Astrocyte of the hippocampus (primary cell): ENCODE measurements around the gene PPP1R9A.
"Not testable (repeated sequence)": the region's sequence is repeated elsewhere in the genome, so short reads cannot be mapped to it uniquely, and the experiment has no call there.

Source experiments
- DNase-seq: peaks from one replicate; pipeline ENCODE4 v3.0.0; 2011; ENCODE audit warnings: low read depth, low spot score

The PPP1R9A gene

DNA sequence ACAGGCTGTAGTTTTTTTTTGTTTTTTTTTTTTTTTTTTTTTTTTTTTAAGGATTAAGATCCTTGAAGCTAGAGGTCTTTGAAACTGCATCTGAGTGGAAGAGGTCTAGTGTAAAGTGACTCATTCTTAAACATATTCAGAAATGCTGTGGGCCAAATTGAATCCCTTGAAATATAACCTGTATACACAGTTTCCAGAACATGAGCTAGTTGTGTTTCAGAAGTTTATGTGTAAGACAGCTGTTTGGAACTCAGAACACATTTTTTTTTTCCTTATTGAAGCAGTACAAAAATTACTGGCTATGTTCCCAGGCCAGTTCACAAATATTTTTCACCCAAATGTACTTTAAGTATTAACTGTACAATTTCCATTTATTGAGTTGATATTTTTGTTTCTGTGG lies 67.9 kb downstream of the PPP1R9A start:
- DNase-seq = peak; percentile 56

DNA sequence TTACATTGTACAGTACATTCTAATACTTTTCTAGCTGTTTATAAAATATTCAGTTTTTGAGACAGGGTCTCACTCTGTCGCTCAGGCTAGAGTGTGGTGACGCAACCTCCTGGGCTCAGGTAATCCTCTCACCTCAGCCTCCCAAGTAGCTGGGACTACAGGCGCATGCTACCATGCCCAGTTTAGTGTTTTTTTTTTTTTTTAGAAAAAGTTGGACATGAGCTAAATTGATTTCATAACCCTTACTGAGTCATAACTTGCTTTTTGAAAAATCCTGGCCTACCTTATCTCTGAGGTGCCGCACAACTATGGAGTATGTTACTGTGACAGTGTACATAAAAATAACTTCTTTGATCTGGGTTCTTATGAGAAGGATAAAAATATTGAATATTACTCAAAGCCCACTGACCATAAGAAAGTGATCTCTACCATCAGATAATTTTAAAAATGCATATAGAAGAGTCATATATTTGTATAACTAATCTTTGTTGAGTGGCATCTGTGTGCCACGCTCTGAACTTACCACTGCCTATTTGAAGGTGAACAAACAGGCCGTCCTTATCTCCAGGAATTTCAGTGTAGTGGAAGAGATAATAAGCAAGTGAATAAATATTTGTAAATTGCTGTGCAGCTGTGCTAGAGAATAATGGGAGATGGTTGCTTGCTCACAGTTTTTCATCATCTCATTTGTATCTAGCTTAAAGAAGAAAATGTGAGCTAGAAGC lies 73.2 kb downstream of the PPP1R9A start:
- DNase-seq = no peak

DNA sequence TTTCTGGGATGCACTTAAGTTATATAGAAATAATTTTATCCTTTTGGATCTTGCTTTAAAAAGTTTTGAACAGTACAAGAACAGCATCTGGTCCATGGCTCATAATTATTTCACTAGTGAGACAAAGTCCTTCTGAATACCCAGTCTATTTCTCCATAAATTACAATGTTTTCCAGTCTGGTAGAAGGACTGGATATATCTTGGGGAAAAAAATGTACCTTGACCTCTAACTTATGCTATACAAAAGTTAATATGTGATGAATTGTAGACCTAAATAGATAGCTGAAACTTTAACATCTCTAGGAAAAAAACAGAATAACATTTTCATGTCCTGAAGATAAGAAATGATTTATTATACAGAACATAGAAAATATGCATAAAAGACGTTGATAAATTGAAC lies 88.5 kb downstream of the PPP1R9A start:
- DNase-seq = no peak

DNA sequence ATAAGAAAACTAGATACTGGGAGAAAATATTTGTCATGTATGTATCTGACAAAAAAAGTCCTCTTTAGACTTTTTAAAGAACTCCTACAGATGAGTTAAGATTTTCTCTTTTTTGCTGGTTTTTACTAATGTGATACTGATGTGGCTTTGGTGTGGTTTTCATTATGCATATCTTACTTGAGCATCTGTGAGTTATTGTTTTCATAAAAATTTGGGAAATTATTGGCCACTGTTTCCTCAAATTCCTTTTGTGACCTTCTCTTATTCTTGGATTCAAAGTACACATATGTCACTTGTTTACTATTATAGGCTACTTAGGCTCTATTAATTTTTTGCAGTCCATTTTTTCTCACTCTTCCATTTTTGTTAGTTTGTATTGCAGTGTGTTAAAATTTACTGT lies 89.0 kb downstream of the PPP1R9A start:
- DNase-seq = no peak

DNA sequence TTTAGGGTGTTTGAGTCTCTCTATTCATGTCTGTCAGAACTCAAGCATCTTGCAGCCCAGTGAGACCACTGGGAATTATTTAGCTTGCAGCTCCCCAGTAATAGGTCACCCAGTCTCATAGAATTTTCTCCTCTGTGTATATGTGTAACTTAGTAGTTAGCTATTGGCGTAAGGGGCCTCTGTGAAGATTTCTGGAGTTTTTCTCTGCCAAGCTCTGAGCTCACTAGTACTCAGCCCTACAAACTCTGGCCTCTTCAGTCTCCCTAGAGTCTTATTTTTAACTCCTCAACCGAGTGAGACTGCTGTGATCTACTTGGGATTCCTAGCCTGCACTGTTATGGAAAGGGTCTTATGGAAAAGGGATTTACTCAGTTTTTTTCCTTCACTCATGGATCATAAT lies 90.2 kb downstream of the PPP1R9A start:
- no peak for DNase-seq

DNA sequence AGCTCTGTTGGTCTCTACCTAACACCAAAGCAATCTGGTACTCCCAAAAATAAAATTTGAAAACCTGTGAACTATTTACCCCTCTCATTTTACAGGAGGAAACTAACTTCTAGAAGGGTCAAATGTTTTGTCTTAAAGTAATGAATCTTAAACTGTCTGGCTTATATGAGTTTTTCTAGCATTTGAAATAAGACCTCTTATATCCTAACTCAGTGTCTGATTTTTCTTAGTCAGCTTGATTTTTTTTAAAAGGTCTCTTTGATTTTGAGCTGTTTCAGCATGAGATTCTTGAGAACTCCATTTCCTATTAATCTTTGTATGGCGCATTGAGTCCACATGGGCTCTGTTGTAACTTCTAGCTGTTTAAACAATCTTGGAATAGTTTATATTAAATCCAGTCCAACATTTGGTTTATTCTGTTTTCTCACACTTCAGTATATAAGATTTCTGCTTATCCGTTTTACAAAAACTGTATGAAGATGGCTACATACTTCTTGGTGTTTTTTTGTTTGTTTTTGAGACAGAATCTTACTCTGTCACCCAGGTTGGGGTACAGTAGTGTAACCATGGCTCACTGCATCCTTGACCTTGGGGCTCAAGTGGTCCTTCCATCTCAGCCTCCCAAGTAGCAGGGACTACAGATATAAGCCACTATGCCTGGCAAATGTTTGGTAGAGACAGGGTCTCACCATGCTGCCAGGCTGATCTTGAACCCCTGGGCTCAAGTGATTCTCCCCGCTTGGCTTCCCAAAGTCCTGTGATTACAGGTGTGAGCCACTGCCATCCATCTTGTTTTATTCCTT lies 91.1 kb downstream of the PPP1R9A start:
- no peak for DNase-seq

DNA sequence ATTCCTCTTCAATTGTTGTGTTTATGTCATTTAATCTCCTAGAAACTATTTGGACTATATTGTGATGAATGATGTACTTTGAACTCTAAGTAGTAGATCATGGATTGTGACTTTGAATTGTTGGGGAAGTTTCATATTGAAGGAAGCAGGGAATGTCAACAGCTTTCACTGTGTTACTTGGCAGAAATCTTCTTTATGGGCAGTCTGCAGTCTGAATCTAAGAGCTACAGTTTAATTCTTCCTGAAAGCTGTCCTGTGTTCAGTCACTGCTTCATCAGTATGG lies 91.6 kb downstream of the PPP1R9A start:
- DNase-seq = no peak

DNA sequence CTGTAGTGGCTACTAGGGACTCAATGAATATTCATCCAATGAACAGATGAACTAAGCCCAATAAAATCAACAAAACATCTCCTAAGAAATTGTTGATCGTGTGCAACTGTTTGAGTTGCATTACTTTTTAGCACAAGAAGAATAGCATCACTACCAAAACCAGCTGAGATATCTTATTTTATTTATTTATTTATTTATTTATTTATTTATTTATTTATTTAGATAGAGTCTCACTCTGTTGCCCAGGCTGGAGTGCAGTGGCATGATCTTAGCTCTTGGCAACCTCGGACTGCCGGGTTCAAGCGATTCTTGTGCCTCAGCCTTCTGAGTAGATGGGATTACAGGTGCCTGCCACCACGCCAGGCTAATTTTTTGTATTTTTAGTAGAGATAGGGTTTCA lies 92.2 kb downstream of the PPP1R9A start:
- not testable (repeated sequence) for DNase-seq

DNA sequence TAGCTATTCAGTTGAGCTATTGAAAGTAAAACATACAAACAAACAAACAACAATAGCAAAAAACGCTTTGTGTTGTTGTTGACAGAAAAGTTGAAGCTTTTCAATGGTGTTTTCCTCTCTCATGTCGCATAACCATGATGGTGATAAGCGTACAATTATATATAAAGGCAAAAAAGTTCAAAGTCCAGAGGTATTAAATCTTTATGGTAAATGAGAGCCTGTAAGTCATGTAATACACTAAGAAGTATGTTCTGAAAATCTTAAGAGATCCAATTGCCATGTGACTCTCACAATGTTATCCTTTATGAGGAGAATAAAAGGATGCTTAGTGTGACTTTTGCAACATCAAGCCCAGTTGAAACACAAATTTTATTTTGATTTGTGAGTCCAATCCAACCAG lies 93.9 kb downstream of the PPP1R9A start:
- DNase-seq = no peak

DNA sequence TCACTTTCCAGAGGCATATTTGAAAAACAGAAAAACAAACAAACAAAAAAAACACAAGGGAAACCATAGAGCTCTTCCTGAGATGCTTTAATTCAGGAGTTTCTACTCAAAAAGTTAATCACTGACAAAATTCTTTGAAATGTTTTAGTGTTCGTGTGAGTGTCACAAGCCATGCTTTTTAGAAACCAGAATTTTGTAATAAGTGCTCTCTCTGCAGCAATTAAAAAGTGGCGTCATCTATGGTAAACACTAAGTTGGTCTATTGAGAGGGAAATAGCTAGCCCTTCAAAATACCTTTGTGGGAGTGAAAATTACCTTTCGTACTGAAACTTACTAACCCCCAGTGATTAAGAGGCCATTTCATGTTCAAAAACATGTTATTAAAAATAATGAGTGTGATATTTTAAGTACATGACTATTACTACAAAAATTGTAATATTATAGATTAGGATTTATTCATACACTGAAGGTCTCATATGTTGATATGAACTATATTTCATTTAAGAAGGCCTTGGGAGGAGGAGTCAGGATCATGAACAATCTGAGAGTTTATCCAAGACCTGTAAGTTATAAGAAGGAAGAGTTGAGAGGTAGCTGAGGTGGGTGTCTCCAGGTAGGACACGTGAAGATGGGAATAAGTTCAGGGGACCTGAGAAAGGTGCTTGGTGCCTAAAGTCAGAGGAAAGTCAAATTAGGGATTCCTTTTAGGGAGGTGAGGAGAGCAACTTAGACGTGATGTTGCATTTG lies 94.6 kb downstream of the PPP1R9A start:
- no peak for DNase-seq

DNA sequence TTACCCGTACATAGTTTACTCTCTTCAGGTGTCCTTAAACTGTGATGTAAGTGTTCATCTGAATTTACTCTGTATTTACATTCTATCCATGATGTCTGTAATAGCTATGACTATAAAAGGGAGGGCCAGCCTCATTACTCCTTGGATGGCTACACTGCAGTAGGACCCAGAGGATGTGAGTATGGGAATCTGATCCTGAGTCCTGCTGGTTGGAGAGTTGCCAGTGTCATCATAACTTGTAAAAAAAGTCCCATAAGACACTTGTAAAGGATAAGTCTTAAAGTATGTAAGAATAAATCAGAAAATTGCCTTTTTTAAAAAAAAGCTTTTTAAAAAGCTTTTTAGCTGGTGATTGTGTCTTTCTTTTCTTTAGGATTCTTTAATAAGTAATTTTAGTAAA lies 95.4 kb downstream of the PPP1R9A start:
- no peak for DNase-seq

DNA sequence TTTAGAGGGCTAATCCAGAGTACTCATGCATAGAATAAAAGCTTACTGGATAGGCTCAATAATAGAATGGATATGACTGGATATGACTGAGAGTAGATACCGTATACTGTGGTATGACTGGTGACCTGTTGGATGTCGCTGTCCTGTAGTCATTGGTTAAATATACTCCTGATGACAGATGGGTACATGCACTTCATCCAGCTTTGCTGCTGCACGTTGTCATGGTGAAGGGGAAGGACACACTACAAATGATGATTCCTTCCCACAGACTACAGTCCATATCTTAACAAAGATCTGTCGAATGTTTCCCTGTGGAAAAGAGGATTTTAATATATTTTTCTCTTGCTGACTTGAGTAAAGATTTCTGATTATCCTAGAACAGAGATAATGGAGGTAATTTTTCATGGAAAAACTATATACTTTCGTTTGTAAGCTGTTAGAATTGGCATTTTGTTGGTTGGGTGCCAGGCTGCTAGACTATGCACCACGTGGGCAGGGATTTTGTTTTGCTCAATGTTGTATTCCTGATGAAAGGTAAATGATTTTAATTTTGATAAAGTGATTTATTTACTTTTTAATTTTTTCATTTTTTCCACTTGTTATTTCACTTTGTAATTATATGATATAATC lies 97.3 kb downstream of the PPP1R9A start:
- no peak for DNase-seq

DNA sequence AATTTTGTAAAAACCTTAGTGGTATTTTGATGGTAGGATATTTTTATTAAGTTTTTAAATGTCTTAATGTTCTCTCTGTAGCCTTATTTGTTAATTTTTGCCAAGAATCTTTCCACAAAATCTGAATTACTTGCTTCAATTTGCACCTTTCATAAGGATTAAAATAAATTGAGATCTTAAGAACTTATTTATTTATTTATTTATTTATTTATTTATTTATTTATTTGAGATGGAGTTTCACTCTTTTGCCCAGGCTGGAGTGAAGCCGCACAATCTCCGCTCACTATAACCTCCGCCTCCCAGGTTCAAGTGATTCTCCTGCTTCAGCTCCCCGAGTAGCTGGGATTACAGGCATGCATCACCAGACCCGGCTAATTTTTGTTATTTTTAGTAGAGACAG lies 98.6 kb downstream of the PPP1R9A start:
- DNase-seq = no peak

DNA sequence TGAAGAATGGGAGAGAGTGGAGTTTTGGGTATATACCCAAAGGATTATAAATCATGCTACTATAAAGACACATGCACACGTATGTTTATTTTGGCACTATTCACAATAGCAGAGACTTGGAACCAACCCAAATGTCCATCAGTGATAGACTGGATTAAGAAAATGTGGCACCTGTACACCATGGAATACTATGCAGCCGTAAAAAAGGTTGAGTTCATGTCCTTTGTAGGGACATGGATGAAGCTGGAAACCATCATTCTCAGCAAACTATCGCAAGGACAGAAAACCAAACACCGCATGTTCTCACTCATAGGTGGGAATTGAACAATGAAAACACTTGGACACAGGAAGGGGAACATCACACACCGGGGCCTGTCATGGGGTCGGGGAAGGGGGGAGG lies 101.4 kb downstream of the PPP1R9A start:
- not testable (repeated sequence) for DNase-seq

DNA sequence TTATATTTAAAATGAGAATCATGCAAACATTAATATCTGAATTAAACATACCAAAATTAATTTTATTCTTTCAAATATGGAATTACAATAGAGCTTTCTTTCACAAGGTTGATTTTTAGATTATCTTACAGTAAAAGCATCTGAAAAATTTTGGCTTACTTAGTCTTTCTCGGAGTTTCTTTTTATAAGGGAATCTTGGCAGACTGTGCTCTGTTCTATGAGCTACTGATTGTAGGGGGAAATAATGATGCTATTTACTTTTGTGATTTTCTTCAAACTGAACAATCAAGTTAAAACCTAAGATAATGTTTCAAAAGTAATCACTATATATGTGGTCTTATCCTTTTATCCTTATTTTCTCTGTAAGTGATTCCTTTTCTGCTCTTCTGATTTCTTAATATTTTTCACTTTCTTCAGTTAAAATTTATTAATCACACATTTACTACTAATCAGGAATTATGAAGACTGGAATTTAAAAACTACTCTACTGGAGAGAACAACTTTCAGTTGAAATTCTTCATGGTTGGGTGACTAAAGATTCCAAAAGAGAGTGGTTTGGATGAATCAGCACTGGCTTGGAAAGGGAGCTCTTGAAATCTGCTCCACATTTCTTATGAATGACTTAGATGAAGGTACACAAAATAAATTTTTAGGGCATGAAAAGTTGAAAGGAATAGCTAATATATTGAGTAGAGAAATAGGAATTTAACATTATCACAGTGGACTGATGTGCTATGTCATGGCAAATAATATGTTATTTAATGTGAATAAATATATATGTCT lies 103.9 kb downstream of the PPP1R9A start:
- peak; percentile 83 for DNase-seq

DNA sequence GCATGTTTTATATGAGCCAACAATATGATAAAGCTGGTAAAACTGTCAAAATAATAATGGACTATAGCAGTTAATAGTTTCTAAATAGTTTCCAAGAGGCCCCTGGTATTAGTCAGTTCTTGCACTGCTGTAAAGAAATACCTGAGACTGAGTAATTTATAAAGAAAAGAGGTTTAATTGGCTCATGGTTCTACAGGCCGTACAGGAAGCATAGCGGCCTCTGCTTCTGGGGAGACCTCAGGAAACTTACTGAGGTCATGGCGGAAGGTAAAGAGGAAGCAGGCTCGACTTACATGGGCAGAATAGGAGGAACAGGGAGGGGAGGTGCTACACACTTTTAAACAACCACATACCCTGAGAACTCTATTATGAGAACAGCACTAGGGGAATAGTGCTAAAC lies 104.6 kb downstream of the PPP1R9A start:
- DNase-seq = peak; percentile 34

DNA sequence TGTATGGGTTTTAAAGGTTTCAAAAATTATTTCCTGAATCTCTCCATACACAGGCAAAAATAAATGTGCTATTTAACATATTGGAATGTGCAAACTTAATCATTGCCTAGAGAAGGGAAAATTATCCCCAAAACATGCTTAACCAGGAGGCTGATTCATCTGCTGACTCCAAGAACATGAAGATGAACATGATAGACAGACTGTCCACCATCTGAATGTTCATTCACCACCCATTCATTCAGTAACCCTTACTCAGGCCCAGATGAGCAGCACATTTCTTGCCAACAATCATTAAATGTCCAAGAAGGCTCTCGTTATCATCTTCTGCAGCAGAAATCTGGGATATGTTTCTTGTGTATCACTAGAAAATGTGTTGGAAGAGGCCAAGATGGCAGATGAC lies 110.6 kb downstream of the PPP1R9A start:
- DNase-seq = no peak

DNA sequence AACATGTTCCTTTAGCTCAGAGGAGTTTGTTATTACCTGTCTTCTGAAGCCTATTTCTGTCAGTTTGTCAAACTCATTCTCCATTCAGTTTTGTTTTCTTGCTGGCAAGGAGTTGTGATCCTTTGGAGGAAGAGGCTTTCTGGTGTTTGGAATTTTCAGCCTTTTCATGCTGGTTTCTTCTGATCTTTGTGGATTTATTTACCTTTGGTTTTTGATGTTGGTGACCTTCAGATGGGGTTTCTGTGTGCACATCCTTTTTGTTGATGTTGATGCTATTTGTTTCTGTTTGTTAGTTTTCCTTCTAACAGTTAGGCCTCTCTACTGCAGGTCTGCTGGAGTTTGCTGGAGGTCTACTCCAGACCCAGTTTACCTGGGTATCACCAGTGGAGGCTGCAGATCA lies 118.6 kb downstream of the PPP1R9A start:
- DNase-seq = no peak

DNA sequence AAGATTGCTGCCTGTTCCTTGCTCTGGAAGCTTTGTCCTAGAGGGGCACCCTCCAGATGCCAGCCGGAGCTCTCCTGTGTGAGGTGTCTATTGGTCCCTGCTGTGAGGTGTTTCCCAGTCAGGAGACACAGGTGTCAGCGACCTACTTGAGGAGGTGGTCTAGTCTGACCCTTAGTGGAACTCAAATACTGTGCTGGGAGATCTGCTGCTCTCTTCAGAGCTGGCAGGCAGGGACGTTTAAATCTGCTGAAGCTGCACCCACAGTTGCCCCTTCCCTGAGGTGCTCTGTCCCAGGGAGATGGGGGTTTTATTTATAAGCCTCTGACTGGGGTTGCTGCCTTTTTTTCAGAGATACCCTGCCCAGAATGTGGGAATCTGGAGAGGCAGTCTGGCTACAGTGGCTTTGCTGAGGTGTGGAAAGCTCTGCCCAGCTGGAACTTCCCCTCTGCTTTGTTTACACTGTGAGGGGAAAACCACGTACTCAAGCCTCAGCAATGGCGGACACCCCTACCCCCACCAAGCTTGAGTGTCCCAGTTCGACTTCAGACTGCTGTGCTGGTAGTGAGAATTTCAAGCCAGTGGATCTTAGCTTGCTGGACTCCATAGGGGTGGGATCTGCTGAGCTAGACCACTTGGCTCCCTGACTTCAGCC lies 119.2 kb downstream of the PPP1R9A start:
- no peak for DNase-seq

DNA sequence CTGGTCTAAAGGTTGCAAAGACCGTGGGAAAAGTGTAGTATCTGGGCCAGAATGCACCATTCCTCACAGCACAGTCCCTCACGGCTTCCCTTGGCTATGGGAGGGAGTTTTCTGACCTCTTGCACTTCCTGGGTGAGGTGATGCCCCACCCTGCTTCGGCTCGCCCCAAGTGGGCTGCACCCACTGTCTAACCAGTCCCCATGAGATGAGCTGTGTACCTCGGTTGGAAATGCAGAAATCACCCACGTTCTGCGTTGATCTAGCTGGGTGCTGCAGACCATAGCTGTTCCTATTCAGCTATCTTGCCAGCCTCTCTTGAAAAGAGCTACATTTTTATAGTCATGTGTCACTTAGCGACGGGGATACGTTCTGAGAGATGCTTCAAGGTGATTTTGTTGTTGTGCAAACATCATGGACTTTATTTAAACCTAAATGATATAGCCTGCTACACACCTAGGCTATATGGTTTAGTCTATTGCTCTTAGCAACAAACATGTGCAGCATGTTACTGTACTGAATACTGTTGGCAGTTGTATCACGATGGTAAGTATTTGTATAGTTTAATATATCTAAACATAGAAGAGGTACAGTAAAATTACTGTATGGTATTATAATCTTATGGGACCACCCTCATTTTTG lies 120.0 kb downstream of the PPP1R9A start:
- no peak for DNase-seq

DNA sequence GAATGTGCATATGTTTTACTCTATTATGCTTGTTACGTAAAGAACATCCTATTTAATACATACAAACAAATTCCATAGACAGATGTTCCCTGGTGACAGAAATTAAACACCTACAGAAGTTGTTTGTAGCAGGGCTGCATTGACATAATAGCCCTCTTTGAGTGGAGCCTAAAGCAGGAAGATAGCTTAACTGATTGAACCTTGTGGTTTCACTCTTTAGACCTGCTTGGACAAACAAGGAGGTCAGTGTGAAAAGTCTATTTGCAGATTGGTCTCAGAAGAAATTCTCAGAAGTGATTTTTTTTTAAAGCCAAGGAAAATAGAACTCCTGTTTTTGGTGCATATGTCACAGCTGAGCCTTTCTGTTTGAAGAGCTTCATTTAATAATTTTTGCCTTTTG lies 121.3 kb downstream of the PPP1R9A start:
- no peak for DNase-seq
